HEK293 (cell line): ENCODE measurements around the gene C1orf210.

ENCODE experiments used
- CTCF ChIA-PET: fragments of 350-600 bp; formaldehyde crosslinking; extraction: SDS; loops from one replicate; lab custom pipeline; 2021; ENCODE audit warnings: antibody characterized with exemption; lab: Yijun Ruan, JAX
- POLR2A ChIA-PET: fragments of 300-600 bp; formaldehyde crosslinking; extraction: SDS; loops from one replicate; lab custom pipeline; 2020; ENCODE audit warnings: antibody characterized with exemption, inconsistent platforms; lab: Yijun Ruan, JAX
- H3K27ac ChIP-seq: fragments of 200-500 bp; sonication (Bioruptor generic); 2 replicates; pipeline ENCODE4 v1.5.1; 2014; ENCODE audit warnings: low read depth, low read length, control low read depth, inconsistent platforms; ENCODE audit errors: extremely low read depth
- H3K36me3 ChIP-seq, 2 experiments: fragments of 200-500 bp in 1 of 2; sonication (Bioruptor generic) in 1 of 2; 1 replicate in 1 of 2; 2 replicates in 1 of 2; pipeline ENCODE4 v1.5.1; 2014 to 2017; ENCODE audit warnings: inconsistent platforms in 2 of 2, low read length in 2 of 2; ENCODE audit not compliant: control insufficient read depth in 2 of 2, insufficient read depth in 1 of 2
- H3K4me1 ChIP-seq: fragments of 200-500 bp; sonication (Bioruptor generic); 2 replicates; pipeline ENCODE4 v1.5.1; 2014; ENCODE audit warnings: mild to moderate bottlenecking, low read length, inconsistent platforms; ENCODE audit not compliant: control insufficient read depth, insufficient read depth
- H3K4me3 ChIP-seq: 2 replicates; pipeline ENCODE4 v1.5.1; 2011; ENCODE audit warnings: low read depth, mild to moderate bottlenecking, control low read depth, low read length, moderate library complexity
- H3K9me3 ChIP-seq: fragments of 200-500 bp; sonication (Bioruptor generic); 2 replicates; pipeline ENCODE4 v1.5.1; 2014; ENCODE audit warnings: low read depth, low read length, inconsistent platforms; ENCODE audit not compliant: control insufficient read depth, insufficient read depth
- BCL11A ChIP-seq: fragments of 450-650 bp; formaldehyde crosslinking; IDR thresholded peaks from 2 replicates; pipeline ENCODE4 v1.5.1; 2016; ENCODE audit warnings: low read depth, missing biosample characterization, missing genetic modification characterization
- KLF1 ChIP-seq: fragments of 450-650 bp; formaldehyde crosslinking; IDR thresholded peaks from 2 replicates; pipeline ENCODE4 v1.5.1; 2016; ENCODE audit warnings: missing biosample characterization, missing genetic modification characterization
- ZBTB21 ChIP-seq: fragments of 450-650 bp; formaldehyde crosslinking; IDR thresholded peaks from 2 replicates; pipeline ENCODE4 v1.5.1; 2017; ENCODE audit warnings: missing biosample characterization, missing genetic modification characterization
- ZNF140 ChIP-seq: fragments of 450-650 bp; formaldehyde crosslinking; IDR thresholded peaks from 2 replicates; pipeline ENCODE4 v1.5.1; 2016; ENCODE audit warnings: missing biosample characterization, missing genetic modification characterization
- ZNF426 ChIP-seq: fragments of 450-650 bp; formaldehyde crosslinking; IDR thresholded peaks from 2 replicates; pipeline ENCODE4 v1.5.1; 2017; ENCODE audit warnings: missing biosample characterization, missing genetic modification characterization, mild to moderate bottlenecking, inconsistent platforms, moderate library complexity
- ZNF514 ChIP-seq: fragments of 450-650 bp; formaldehyde crosslinking; IDR thresholded peaks from 2 replicates; pipeline ENCODE4 v1.5.1; 2016; ENCODE audit warnings: missing biosample characterization, missing genetic modification characterization
- ZNF654 ChIP-seq: fragments of 450-650 bp; formaldehyde crosslinking; IDR thresholded peaks from 2 replicates; pipeline ENCODE4 v1.5.1; 2016; ENCODE audit warnings: low read depth, missing biosample characterization, missing genetic modification characterization
- ZNF768 ChIP-seq: fragments of 450-650 bp; formaldehyde crosslinking; IDR thresholded peaks from 2 replicates; pipeline ENCODE4 v1.5.1; 2018; ENCODE audit warnings: missing biosample characterization, mild to moderate bottlenecking, missing genetic modification characterization
- ZNF776 ChIP-seq: fragments of 450-650 bp; formaldehyde crosslinking; IDR thresholded peaks from 2 replicates; pipeline ENCODE4 v1.5.0; 2017; ENCODE audit warnings: missing biosample characterization, missing genetic modification characterization, borderline replicate concordance
- TF ChIP-seq, protein P1 (sequence below): fragments of 450-650 bp; formaldehyde crosslinking; IDR thresholded peaks from 2 replicates; pipeline ENCODE4 v1.5.1; 2016; ENCODE audit warnings: missing biosample characterization, missing genetic modification characterization
- TF ChIP-seq, protein P2 (sequence below): fragments of 450-650 bp; formaldehyde crosslinking; IDR thresholded peaks from 2 replicates; pipeline ENCODE4; 2016; ENCODE audit warnings: missing biosample characterization, missing genetic modification characterization
- TF ChIP-seq, protein P3 (sequence below): fragments of 450-650 bp; formaldehyde crosslinking; IDR thresholded peaks from 2 replicates; pipeline ENCODE4 v1.5.1; 2016; ENCODE audit warnings: missing biosample characterization, missing genetic modification characterization
- TF ChIP-seq, protein P4 (sequence below): fragments of 450-650 bp; formaldehyde crosslinking; IDR thresholded peaks from 2 replicates; pipeline ENCODE4 v1.5.1; 2016; ENCODE audit warnings: missing biosample characterization, missing genetic modification characterization
- TF ChIP-seq, protein P5 (sequence below): fragments of 450-650 bp; formaldehyde crosslinking; IDR thresholded peaks from 2 replicates; pipeline ENCODE4 v1.5.1; 2016; ENCODE audit warnings: missing biosample characterization, missing genetic modification characterization
- TF ChIP-seq, protein P6 (sequence below): fragments of 450-650 bp; formaldehyde crosslinking; IDR thresholded peaks from 2 replicates; pipeline ENCODE4 v1.5.1; 2017; ENCODE audit warnings: missing biosample characterization, mild to moderate bottlenecking, missing genetic modification characterization, moderate library complexity
- TF ChIP-seq, protein P7 (sequence below): fragments of 450-650 bp; formaldehyde crosslinking; conservative IDR thresholded peaks from 2 replicates; pipeline ENCODE4 v1.5.1; 2016; ENCODE audit warnings: low read depth, missing biosample characterization, missing genetic modification characterization
- TF ChIP-seq, protein P8 (sequence below): fragments of 450-650 bp; formaldehyde crosslinking; IDR thresholded peaks from 2 replicates; pipeline ENCODE4 v1.5.1; 2016; ENCODE audit warnings: missing biosample characterization, missing genetic modification characterization

Gene C1orf210

DNA sequence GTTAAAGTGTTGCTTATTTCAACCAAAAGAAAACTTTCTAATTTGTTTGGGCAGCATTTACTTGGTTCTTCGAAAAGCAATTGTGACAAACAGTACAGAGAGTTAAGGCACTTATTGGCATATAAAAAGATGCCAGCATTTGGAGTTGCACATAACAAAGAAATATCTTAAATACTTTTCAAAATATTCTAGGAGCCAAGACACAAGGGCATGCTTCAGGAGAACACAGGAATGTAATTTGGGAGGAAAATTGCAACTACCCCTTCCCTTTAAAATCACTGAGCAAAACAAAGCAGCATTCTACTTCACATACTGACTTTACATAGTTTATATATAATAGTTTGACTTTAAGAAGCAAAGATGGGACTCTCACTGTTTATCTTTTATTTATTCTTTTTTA lies 10.8 kb upstream of the C1orf210 start (continued):
- TF ChIP-seq, protein P1, sequence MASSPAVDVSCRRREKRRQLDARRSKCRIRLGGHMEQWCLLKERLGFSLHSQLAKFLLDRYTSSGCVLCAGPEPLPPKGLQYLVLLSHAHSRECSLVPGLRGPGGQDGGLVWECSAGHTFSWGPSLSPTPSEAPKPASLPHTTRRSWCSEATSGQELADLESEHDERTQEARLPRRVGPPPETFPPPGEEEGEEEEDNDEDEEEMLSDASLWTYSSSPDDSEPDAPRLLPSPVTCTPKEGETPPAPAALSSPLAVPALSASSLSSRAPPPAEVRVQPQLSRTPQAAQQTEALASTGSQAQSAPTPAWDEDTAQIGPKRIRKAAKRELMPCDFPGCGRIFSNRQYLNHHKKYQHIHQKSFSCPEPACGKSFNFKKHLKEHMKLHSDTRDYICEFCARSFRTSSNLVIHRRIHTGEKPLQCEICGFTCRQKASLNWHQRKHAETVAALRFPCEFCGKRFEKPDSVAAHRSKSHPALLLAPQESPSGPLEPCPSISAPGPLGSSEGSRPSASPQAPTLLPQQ (tag by site-specific recombination): no peak
- TF ChIP-seq, protein P2, sequence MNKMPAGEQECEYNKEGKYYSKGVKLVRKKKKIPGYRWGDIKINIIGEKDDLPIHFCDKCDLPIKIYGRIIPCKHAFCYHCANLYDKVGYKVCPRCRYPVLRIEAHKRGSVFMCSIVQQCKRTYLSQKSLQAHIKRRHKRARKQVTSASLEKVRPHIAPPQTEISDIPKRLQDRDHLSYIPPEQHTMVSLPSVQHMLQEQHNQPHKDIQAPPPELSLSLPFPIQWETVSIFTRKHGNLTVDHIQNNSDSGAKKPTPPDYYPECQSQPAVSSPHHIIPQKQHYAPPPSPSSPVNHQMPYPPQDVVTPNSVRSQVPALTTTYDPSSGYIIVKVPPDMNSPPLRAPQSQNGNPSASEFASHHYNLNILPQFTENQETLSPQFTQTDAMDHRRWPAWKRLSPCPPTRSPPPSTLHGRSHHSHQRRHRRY (tag by site-specific recombination): no peak
- TF ChIP-seq ZBTB21: no peak
- no peak for TF ChIP-seq ZNF654
- TF ChIP-seq, protein P3, sequence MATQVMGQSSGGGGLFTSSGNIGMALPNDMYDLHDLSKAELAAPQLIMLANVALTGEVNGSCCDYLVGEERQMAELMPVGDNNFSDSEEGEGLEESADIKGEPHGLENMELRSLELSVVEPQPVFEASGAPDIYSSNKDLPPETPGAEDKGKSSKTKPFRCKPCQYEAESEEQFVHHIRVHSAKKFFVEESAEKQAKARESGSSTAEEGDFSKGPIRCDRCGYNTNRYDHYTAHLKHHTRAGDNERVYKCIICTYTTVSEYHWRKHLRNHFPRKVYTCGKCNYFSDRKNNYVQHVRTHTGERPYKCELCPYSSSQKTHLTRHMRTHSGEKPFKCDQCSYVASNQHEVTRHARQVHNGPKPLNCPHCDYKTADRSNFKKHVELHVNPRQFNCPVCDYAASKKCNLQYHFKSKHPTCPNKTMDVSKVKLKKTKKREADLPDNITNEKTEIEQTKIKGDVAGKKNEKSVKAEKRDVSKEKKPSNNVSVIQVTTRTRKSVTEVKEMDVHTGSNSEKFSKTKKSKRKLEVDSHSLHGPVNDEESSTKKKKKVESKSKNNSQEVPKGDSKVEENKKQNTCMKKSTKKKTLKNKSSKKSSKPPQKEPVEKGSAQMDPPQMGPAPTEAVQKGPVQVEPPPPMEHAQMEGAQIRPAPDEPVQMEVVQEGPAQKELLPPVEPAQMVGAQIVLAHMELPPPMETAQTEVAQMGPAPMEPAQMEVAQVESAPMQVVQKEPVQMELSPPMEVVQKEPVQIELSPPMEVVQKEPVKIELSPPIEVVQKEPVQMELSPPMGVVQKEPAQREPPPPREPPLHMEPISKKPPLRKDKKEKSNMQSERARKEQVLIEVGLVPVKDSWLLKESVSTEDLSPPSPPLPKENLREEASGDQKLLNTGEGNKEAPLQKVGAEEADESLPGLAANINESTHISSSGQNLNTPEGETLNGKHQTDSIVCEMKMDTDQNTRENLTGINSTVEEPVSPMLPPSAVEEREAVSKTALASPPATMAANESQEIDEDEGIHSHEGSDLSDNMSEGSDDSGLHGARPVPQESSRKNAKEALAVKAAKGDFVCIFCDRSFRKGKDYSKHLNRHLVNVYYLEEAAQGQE (tag by site-specific recombination): no peak

DNA sequence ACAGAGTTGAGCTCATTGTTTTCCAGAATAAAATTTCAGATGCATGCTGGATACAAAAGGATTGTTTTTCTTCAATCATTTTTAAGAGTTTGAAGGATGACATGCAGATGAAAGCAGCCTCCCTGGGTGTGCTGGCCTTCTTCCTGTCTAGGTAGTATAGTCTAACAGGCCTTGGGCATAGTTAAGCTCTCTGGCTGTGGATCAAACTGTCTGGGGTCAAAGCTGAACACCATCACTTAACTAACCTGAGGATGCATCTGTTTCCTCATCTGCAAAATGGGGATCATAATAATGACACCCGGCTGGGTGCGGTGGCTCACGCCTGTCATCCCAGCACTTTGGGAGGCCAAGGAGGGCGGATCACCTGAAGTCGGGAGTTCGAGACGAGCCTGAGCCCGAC lies 9.4 kb upstream of the C1orf210 start:
- Histone ChIP-seq H3K4me3 (no peak overlapping the region), H3K4me1 (peaks cover 4% of the 10 kb centered on the region), H3K27ac (no peak overlapping the region), H3K36me3 (no peaks in the 10 kb centered on the region), H3K9me3 (no peaks in the 10 kb centered on the region)
- ChIA-PET POLR2A (no interaction called here), CTCF (interaction anchor here (1.2 kb wide), 2 partner anchors 9 to 28 kb away, joined by 4 to 5 read pairs; partner anchors contain the start of gene C1orf210)
- TF ChIP-seq ZNF768 (tag by site-specific recombination) (no peak), KLF1 (tag by site-specific recombination) (no peak), BCL11A (tag by site-specific recombination) (no peak), ZNF776 (tag by site-specific recombination) (no peak), ZNF140 (tag by site-specific recombination) (no peak), ZNF514 (tag by site-specific recombination) (no peak), ZNF426 (tag by site-specific recombination) (no peak)
- TF ChIP-seq, protein P4, sequence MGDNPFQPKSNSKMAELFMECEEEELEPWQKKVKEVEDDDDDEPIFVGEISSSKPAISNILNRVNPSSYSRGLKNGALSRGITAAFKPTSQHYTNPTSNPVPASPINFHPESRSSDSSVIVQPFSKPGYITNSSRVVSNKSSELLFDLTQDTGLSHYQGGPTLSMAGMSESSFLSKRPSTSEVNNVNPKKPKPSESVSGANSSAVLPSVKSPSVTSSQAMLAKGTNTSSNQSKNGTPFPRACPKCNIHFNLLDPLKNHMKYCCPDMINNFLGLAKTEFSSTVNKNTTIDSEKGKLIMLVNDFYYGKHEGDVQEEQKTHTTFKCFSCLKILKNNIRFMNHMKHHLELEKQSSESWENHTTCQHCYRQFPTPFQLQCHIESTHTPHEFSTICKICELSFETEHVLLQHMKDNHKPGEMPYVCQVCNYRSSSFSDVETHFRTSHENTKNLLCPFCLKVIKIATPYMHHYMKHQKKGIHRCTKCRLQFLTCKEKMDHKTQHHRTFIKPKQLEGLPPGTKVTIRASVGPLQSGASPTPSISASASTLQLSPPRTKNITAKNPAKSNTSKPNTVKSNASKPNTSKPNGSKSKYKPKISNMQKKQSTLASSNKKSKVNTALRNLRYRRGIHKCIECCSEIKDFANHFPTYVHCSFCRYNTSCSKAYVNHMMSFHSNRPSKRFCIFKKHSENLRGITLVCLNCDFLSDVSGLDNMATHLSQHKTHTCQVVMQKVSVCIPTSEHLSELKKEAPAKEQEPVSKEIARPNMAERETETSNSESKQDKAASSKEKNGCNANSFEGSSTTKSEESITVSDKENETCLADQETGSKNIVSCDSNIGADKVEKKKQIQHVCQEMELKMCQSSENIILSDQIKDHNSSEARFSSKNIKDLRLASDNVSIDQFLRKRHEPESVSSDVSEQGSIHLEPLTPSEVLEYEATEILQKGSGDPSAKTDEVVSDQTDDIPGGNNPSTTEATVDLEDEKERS (tag by site-specific recombination): no peak
- TF ChIP-seq, protein P5, sequence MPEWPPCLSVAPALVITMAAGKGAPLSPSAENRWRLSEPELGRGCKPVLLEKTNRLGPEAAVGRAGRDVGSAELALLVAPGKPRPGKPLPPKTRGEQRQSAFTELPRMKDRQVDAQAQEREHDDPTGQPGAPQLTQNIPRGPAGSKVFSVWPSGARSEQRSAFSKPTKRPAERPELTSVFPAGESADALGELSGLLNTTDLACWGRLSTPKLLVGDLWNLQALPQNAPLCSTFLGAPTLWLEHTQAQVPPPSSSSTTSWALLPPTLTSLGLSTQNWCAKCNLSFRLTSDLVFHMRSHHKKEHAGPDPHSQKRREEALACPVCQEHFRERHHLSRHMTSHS: no peak
- TF ChIP-seq, protein P6, sequence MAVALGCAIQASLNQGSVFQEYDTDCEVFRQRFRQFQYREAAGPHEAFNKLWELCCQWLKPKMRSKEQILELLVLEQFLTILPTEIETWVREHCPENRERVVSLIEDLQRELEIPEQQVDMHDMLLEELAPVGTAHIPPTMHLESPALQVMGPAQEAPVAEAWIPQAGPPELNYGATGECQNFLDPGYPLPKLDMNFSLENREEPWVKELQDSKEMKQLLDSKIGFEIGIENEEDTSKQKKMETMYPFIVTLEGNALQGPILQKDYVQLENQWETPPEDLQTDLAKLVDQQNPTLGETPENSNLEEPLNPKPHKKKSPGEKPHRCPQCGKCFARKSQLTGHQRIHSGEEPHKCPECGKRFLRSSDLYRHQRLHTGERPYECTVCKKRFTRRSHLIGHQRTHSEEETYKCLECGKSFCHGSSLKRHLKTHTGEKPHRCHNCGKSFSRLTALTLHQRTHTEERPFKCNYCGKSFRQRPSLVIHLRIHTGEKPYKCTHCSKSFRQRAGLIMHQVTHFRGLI (tag by site-specific recombination): no peak
- TF ChIP-seq, protein P7, sequence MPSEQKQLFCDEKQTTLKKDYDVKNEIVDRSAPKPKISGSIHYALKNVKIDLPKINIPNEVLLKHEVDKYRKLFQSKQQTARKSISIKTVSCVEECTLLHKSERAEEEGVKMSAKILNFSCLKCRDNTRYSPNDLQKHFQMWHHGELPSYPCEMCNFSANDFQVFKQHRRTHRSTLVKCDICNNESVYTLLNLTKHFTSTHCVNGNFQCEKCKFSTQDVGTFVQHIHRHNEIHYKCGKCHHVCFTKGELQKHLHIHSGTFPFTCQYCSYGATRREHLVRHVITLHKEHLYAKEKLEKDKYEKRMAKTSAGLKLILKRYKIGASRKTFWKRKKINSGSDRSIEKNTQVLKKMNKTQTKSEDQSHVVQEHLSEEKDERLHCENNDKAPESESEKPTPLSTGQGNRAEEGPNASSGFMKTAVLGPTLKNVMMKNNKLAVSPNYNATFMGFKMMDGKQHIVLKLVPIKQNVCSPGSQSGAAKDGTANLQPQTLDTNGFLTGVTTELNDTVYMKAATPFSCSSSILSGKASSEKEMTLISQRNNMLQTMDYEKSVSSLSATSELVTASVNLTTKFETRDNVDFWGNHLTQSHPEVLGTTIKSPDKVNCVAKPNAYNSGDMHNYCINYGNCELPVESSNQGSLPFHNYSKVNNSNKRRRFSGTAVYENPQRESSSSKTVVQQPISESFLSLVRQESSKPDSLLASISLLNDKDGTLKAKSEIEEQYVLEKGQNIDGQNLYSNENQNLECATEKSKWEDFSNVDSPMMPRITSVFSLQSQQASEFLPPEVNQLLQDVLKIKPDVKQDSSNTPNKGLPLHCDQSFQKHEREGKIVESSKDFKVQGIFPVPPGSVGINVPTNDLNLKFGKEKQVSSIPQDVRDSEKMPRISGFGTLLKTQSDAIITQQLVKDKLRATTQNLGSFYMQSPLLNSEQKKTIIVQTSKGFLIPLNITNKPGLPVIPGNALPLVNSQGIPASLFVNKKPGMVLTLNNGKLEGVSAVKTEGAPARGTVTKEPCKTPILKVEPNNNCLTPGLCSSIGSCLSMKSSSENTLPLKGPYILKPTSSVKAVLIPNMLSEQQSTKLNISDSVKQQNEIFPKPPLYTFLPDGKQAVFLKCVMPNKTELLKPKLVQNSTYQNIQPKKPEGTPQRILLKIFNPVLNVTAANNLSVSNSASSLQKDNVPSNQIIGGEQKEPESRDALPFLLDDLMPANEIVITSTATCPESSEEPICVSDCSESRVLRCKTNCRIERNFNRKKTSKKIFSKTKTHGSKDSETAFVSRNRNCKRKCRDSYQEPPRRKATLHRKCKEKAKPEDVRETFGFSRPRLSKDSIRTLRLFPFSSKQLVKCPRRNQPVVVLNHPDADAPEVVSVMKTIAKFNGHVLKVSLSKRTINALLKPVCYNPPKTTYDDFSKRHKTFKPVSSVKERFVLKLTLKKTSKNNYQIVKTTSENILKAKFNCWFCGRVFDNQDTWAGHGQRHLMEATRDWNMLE (tag by site-specific recombination): no peak
- TF ChIP-seq, protein P8, sequence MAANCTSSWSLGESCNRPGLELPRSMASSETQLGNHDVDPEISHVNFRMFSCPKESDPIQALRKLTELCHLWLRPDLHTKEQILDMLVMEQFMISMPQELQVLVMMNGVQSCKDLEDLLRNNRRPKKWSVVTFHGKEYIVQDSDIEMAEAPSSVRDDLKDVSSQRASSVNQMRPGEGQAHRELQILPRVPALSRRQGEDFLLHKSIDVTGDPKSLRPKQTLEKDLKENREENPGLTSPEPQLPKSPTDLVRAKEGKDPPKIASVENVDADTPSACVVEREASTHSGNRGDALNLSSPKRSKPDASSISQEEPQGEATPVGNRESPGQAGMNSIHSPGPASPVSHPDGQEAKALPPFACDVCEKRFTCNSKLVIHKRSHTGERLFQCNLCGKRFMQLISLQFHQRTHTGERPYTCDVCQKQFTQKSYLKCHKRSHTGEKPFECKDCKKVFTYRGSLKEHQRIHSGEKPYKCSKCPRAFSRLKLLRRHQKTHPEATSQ (tag by site-specific recombination): no peak
